AG10803 (cell line): ENCODE results near the gene ANKLE1.

Experiments used
- DNase-seq: peaks from one replicate; pipeline ENCODE4 v3.0.0; 2010; ENCODE audit warnings: low read depth
- H3K4me3 ChIP-seq: 2 replicates; pipeline ENCODE4 v1.5.1; 2011; ENCODE audit warnings: mild to moderate bottlenecking, low read length, control low read depth
- TF ChIP-seq, protein P1 (sequence below): conservative IDR thresholded peaks from 2 replicates; pipeline ENCODE4 v1.5.1; 2011; ENCODE audit warnings: mild to moderate bottlenecking, low read length, control low read depth, inconsistent platforms

ANKLE1 gene

DNA sequence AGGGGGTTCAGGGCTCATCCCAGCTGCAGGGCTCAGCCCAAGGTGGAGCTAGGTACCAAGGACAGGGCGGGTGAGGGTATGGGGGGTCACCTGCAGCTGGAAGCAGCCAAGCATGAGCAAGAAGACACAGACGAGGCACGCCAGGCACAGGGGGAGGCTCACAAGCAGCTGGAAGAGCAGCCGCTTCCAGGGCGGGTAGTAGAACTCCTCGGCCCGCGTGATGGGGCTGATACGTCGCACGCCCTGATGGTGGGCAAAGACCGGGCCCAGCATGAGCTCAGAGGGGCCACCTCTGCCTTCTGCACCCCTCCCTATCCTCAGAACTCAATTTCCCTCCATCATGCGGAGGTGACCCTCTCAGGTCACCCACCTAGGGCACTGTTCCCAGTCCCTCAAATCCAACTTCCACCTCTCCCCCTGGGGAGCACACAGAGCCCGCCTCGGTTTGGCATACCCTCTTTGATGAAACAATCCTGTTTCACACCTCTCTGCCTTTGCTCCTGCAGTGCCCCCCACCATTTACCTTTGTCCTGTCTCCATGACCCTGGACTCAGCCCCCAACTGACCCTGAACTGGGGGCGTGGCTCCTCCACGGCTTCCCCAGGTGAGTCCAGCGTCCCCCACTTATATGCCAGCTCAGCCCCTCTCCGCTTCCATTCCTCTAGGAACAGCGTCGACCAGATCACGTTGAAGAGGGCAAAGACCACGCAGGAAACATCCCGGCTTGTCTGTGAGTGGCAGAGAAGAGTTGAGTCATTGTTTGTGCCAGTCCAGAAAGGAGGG is 48.8 kb downstream of the ANKLE1 start:
- no peak overlapping the region for H3K4me3 ChIP-seq
- no peak for DNase-seq
- TF ChIP-seq, protein P1, sequence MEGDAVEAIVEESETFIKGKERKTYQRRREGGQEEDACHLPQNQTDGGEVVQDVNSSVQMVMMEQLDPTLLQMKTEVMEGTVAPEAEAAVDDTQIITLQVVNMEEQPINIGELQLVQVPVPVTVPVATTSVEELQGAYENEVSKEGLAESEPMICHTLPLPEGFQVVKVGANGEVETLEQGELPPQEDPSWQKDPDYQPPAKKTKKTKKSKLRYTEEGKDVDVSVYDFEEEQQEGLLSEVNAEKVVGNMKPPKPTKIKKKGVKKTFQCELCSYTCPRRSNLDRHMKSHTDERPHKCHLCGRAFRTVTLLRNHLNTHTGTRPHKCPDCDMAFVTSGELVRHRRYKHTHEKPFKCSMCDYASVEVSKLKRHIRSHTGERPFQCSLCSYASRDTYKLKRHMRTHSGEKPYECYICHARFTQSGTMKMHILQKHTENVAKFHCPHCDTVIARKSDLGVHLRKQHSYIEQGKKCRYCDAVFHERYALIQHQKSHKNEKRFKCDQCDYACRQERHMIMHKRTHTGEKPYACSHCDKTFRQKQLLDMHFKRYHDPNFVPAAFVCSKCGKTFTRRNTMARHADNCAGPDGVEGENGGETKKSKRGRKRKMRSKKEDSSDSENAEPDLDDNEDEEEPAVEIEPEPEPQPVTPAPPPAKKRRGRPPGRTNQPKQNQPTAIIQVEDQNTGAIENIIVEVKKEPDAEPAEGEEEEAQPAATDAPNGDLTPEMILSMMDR: no peak

DNA sequence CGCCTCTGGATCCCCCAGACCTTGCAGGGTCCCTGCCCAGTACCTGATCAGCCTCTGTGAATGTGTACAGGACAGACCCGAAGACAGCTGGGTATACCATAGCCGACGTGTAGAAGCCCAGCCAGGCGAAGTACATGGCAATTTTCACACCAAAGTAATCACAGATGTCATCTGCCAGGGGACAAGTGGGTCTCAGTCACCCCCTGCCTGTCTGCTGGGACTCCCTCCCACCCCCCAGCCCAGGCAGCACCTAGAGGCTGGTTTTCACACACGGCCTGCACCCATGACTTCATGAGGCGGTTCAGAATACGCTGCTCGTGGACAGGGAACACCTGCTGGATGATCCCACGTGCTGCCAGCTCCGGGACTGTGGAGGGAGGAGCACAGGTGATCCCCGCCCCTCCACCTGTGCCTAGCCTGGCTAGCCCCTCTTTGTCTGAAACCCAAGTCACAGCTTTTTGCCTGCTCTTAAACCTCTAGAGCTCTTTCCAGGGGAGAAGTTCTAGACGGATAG is 49.4 kb downstream of the ANKLE1 start:
- H3K4me3 ChIP-seq: no peak overlapping the region
- no peak for DNase-seq
- TF ChIP-seq, protein P1: no peak

DNA sequence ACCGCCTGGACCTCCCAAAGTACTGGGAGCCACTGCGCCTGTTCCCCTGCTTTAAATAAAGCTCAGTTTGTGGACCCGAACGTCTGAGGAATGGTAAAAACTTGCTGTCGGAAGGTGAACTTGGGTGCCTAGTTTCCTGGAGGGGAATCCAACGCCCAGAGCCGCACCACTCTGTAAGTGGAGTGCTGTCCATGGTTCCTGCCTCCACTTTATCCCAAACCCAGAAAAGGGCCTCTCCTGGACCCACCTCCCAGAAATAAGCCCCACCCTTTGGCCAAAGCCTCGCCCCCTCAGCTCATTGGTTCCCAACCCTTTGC is 50.6 kb downstream of the ANKLE1 start:
- TF ChIP-seq, protein P1: no peak
- no peak for DNase-seq
- no peak overlapping the region for H3K4me3 ChIP-seq

DNA sequence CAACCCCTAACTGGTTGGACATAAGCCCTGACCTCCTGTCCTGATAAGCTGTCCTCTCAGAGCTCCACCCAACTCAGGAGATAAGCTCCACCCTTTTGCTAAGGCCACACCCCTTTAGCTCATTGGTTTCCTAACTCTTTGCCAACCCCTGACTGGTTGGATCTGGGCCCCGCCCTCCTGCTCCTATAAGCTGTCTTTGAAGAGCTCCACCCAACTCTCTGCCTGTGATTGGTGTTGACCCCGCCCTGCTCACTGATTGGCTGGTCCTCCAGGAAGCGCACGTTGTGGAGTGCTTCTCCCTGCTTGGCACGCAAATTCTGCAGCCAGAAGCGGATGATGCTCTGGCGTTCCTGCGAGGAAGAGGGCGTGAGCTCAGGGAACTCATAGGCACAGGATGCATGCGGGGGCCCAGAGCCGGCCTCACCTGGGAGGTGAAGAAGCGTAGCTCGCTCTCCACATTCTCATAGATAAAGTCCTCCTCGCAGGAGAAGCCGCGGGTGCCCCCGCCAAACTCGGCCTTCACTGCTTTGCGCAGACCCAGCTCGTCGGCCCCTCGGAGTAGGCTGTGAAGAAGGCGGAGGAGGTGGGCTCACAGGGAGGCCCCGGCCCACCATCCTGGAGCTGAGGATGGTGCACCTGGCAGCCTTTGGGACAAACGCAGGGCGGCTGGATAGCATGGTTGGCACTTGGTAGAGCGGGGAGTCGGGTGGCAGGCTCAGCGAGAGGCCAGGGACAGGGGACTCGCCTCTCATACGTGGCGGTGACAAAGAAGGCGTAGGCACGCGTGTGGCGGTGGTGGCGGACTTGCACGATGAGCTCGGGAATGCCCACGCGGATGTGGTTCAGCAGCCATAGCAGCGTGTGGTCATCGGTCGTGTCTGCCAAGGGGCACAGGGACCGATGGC is 51.2 kb downstream of the ANKLE1 start:
- peak; percentile 48 for DNase-seq
- no peak overlapping the region for H3K4me3 ChIP-seq
- TF ChIP-seq, protein P1: no peak

DNA sequence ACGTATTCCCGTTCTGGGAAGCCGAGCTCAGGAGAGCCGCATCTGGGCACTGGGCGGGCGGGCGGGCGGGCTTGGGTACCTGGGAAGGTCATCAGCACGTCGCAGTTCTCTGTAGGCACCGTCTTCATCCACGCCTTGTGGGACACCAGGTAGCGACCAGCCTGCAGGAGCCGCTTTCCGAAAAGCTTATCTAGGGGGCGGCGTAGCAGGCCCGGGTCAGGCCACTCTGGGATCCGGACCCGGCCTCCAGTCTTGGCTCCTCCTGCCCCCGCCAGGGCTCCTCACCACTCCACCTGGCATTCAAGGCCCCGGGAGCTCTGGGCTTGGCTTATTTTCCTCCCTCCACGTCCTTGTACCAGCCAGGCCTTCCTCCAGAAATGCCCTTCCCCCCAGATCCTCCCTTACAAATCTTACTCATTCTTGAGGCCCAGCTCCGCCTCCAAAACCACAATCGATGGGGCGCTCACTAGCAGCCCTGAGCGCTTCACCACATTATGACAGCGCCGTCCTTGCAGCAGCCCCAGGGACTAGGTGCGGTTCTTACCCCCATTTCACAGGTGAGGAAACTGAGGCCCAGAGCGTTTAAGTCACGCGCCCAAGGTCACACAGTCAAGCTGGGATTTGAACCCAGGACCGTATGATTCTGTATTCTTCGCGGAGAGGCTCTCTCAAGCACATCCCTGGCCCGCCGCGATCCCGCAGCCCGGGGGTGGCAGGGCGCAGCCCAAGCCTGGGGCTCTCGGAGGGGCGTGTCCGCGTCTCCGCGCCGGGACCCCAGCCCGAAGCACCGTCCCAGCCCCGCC is 52.1 kb downstream of the ANKLE1 start:
- TF ChIP-seq, protein P1: no peak
- H3K4me3 ChIP-seq: peak overlapping the region; percentile 67
- DNase-seq: peak; percentile 81

DNA sequence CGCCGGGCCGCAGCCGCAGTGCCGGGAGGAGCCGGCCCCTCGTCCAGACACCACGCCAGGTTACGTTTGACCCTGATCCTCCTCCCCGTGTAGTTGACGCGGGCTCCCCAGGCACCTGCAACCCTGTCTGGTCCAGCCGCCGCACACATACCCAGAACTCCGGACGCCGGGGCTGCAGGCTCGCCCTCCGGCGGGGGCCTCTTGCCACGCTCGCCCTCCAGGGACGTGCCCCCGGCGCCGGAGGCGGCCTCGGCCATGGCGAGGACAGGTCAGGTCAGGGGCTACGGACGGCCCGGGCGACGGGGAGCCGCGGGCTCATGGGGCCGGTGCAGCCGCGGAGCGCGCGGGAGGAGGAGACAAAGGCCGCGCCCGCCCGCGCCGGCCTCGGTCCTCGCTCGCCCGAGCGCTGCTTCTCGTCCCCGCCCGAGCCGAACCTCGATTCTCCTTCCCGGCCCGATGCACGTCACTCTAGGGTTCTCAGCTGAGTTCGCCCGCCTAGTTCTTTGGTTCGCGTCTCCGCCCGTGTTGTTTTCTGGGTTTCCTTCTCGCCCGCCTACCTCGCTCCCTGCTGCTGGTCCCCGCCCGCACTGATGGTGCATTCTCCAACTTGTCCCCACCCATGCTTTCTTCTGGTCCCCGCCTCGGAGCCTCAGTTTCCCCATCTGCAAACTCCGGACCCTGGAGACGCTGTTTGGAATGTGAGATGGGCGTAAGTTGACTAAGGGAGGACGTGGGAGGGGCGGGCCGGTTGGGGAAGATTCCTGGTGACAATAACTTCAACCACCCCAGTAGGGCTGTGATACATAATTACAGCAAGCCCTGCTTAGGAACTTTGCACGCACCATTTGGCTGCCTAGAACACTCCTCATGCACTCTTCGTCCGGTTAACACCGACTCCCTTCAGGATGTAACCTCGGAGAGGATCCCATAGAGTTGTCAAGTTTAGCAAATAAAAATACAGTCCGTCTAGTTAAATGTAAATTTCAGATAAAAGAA is 53.0 kb downstream of the ANKLE1 start, which contains the start of gene ANO8:
TSS of gene ANO8 (minus strand) at position 442 of the 996 bp plus-strand sequence. CDS start at position 257, 185 bp downstream.
- TF ChIP-seq, protein P1: no peak
- H3K4me3 ChIP-seq: peak within 1 kb of the TSS; percentile 67
- peak; percentile 100 for DNase-seq
